Measurements from ENCODE around the gene EEF1AKMT3.

The EEF1AKMT3 gene

DNA sequence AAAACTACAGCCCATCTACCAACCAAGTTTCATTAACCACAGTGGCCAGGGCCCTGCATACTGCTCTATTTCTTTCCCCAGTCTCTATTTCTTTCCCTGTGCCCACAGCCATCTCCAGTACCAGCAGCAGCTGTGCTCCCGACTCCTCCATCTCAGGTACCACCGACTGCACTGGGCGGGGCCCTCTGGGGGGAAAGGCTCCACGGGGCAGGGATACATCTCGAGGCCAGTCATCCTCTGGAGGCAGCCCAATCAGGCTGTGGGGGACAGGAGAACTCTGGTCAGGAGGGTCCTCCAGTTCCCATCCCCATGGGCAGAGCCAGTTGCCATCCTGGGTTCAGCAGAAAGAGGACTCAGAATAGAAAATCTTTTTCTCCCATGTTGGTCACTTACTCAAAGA lies 23.4 kb upstream of the EEF1AKMT3 start:
- DNase-seq (ENCODE audit: insufficient read length, low spot score): no peak
- no peak for FAIRE-seq

DNA sequence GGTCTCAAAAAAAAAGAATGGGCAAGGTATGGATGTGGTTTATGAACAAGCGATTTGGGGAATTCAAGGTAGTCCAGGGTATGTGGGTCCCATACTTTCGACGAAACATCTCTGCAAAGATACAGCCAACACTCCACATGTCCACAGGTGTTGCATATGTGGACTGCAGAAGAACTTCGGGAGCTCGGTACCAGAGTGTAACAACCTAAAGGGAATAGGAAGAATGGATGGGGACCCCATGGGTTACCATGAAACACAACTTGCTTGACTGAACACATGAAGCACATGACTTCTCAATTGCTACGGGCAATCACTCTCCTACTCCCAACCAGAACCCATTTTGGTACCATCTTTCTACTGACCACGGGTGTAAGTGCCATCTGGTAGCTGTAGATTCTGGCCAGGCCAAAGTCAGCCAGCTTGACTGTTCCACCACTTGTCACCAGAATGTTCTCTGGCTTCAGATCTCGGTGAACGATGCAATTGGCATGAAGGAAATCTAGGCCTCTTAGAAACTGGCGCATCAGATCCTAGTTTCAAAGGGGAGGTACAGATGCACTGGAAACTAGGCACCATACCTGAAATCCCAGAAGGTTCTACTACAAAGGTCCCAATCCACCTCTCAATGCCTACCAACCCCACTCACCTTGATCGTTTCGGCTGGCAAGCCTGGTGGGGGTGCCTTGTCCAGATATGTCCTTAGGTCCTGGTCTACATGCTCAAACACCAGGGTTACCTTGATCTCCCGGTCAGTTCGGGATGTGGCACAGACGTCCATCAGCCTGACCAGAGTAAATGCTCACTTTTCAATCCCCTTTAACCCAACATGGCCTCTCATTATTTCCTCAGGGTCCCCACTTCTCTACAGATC lies 21.6 kb upstream of the EEF1AKMT3 start:
- DNase-seq (ENCODE audit: insufficient read length, low spot score): no peak
- FAIRE-seq: no peak

DNA sequence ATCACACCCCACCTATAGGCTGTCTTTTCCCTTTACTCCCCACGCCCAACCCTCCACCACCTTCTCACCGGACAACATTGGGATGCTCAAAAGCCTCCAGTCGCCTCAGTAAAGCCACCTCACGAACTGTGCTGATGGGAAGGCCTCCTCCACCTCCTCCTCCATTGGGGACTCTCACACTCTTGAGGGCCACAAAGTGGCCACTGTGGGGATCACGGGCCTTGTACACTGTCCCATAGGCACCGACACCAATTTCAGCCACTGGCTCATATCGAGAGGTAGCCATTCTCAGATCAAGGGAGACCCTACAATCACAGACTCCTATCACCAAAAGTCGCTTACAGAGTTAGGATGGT lies 21.0 kb upstream of the EEF1AKMT3 start:
- no peak for DNase-seq (ENCODE audit: insufficient read length, low spot score)
- FAIRE-seq: peak; percentile 18

DNA sequence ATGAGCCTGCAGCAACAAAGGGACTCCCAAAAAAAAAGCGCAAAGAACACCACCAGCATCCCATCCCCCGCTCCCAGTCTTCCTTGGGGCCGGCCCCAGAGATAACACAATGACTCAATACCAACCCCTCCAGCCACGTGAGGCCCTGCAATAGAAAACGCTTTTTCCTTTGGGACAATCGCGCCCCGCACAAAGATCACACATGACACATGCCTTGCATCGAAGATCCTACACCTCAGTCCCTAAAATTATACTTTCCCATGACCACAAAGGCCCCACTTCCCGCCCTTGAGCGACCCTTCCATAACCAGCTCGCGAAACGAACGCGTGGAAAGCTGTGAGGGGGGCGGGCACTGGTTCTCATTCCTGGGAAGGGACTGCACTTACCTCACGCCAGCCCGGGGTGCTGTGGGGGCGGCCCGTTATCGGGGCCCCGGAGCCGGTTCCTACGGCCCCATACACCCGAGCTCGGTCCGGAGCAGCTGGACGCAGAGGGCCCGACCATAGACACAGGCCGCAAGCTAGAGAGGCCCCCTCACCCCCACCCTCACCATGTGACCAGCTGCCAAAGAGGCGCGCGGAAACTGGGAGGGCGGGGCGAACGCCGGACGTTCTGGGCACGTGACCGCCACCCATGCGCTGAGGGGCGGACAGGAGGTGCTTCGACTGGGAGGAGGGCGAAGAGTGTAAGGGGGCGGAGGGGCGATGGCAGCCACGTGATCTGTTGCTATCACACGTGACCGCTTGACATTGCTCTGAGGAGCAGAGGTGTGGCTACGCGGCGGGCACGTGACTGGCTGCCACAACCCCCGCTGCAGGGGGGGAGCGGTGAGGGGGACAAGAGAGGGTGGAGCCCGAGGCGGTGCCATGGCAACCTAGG lies 20.4 kb upstream of the EEF1AKMT3 start, which contains the start of gene CDK4:
Gene CDK4 (minus strand): TSS at position 523 of the 880 bp plus-strand sequence. CDS start 593 bp downstream, outside the sequence.
- DNase-seq (ENCODE audit: insufficient read length, low spot score) (peak; percentile 96), FAIRE-seq (peak; percentile 98)

DNA sequence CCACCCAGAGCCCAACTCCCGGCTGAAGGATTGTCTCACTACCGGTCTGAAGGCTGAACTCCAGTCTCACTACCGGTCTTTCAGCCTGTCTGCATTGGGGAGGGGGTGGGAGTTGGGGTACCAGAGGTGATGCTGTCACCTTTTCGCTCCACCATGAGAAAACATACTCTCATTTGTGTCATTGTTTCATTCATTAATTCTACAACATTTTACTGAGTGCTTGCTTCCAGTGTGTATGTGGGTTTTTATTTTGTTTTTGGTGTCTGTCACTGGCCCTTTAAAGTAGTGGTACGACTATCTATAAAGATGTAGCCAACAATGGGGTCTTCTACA lies 19.8 kb upstream of the EEF1AKMT3 start:
- no peak for DNase-seq (ENCODE audit: insufficient read length, low spot score)
- no peak for FAIRE-seq

DNA sequence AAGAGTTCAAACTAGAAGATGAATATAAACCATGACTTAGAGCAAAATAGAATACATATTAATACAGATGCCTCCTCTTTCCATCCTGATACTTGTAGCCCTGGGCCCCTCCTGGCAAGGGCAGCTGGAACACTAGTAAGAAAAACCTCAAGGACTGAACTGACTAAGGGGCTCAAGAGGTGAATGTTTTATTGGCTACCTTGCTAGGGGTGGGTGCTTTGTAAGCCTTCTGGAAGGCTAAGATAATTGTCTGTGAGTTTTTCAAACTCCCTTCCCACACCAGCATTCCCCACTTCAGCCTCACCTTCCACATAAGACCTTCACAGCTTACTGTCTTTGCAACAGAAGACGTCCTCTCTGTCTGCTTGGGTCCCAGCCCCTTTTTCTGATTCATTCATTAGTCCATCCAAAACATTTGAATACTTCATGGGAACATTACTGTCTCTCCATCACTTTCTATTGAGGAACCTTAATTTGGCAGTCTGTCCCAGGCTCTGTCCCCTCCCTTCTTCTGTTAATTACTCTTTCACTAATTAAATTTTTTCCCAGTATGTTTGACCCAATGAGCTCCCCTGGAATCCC lies 18.6 kb upstream of the EEF1AKMT3 start:
- no peak for FAIRE-seq

DNA sequence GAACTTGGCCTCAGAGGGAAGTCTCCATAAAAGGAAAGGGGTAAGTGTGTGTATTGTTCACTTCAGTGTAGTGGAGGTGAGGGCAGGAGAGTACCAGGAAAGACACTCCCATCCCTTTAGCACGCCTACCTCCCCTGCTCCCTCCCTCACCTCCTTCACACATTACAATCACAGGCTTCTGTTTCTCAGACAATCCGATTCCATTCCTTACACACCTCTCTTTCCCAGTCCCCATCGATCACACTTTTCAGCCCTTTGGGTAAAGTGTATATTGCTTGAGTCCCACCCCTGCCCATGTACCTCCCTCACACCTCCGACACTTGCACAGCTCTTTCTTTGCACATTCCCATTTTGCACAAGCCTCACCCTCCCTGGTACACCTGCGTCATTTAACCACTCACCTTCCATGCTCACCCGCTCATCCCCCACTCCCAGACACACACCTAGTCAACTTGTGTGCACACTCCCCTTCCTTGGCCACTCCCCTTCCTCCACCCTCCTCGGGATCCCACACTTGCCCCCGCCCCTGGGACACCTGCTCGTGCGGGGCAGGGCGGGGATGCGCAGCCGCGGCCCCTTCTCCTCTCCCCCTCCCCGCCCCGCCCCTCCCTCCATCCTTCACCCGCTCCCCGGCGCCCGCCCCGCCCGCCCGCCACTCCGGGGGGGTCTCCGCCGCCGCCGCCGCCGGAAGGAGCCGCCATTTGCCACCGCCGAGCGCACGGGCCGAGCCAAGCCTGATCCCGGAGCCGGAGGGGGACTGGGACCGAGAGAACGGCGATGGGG lies 17.8 kb upstream of the EEF1AKMT3 start, which contains the start of gene MARCHF9:
Gene MARCHF9 (plus strand): TSS at position 693 of the 783 bp plus-strand sequence. CDS start 426 bp downstream, outside the sequence.
- FAIRE-seq (no peak), DNase-seq (ENCODE audit: insufficient read length, low spot score) (peak; percentile 82)

More for the DNA sequence above, 18.6 kb upstream of the EEF1AKMT3 start:
- DNase-seq (ENCODE audit: insufficient read length, low spot score): no peak

DNA sequence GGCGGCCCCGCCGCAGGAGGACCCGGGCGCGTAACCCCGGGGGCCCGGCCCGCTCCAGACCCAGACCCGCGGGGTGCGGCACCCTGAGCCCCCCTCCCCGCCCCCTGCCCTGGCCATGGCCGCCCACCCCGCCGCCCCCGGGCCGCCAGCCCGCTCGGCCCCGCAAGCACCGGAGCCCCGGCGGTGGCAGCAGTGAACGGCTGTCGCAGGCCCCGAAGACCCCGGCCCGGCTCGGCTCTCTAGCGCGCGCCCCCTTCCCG lies 17.3 kb upstream of the EEF1AKMT3 start:
- DNase-seq (ENCODE audit: insufficient read length, low spot score) (no peak), FAIRE-seq (no peak)

DNA sequence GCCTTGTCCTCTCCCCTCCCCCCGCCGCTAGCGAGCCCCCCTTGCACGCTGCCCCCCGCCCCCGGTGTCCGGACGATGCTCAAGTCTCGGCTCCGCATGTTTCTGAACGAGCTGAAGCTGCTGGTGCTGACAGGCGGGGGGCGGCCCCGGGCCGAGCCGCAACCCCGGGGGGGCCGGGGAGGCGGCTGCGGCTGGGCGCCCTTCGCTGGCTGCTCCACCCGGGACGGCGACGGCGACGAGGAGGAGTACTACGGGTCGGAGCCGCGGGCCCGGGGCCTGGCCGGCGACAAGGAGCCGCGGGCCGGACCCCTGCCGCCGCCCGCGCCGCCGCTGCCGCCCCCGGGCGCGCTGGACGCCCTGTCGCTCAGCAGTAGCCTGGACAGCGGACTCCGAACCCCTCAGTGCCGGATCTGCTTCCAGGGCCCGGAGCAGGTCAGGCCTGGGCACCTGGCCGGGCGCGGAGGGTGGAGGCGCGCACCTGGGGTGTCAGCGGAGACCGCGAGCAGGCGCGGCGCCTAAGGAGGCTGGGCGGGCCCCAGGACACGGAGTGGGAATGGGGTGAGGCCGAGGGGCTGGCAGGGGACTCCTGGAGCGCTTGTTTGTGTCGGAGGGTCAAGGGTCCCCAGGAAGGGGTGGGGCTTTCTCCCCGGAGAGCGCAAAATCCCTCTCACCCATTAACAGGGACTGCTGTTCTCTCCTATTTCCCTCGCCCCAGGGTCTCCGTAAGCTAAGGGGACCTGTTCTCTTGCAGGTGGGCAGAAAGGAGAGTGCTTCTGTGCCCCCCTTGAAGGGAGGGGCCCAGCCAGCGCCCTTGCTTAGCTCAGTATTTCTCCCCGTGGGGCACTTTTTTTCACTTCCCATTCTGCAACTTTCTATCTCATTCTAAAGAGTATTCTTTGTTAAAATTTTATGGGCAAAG lies 16.7 kb upstream of the EEF1AKMT3 start:
- FAIRE-seq (no peak), DNase-seq (ENCODE audit: insufficient read length, low spot score) (no peak)

DNA sequence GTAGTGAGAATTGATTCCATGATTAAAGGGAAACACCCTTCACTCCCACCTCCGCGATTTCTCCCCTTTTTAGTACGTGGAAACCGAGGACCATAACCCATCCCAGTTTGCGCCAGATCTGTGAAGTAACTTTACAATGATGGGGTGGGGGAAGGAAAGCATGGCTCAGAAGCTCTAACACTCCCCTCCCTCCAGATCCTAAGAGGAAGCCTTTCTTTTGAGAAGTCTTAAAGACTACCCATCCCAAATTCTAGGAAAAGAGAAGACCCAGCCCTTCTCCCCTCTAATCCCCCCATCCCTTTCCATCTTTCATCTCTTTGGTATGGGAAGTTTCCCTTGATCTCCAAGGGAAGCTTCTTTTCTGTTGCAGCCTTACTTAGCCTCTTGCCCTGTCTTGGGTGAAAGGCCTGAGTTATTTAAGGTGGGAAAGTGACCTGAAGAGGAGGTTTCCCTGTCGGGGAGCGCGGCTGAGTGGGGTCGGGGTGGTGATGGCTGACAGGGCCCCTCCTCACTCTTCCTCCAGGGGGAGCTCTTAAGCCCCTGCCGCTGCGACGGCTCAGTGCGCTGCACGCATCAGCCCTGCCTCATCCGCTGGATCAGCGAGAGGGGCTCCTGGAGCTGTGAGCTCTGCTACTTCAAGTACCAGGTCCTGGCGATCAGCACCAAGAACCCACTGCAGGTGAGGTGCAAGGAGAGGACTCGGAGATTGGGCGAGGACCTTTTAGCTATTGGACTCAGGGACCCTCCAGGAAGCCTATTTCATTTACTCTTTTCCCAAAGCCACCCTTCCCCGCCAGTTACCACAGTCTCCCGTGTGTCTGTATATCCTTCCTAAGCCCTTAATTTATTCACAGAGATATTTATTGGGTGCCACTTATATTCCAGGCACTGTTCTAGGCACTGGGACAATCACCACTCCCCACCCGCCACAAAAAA lies 15.7 kb upstream of the EEF1AKMT3 start:
- DNase-seq (ENCODE audit: insufficient read length, low spot score): peak; percentile 85
- FAIRE-seq: peak; percentile 72

DNA sequence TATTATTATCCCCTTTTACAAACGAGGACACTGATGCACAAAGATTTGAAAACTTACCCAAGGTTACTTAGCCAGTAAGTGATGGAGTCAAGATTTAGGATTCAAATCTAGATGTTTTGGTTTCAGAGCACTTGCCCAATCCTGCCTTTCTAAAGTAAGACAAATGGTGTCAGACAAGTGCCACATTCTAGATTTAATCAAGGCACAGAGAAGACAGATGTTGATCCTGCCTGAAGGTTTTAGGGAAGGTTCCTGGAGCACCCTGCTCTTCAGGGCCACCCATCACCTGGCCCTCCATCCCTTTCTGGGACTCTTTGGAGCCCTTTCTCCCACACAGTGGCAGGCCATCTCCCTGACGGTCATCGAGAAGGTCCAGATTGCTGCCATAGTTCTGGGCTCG lies 14.6 kb upstream of the EEF1AKMT3 start:
- FAIRE-seq: no peak
- no peak for DNase-seq (ENCODE audit: insufficient read length, low spot score)

DNA sequence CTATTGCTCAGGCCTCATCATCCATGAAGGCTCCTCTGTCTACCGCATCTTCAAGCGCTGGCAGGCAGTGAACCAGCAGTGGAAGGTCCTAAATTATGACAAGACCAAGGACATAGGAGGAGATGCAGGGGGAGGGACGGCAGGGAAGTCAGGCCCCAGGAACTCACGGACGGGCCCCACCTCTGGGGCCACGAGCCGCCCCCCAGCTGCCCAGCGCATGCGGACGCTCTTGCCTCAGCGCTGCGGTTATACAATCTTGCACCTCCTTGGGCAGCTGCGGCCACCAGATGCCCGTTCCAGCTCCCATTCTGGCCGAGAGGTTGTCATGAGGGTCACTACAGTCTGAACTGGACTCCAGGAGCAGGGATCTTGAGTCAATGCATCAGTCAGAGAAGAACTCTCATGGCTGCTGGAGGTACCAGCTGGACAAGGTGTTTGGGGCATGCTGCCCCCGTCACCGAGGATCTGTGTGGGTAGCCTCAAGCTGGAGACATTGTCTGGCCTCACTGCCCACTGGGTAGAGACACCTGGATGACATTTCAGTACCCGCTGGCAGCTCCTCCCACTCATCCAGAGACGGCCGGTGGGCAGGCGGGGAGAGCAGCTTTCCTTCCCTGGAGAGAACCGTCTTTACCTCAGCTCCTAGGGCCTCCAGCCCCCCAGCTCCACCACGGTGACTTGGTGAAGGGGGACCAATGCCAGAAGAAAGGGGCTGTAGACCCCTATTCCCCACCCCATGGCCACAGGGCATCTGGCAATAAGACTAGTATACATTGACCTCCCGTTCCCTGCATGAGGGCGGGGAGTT lies 13.7 kb upstream of the EEF1AKMT3 start:
- FAIRE-seq (no peak), DNase-seq (ENCODE audit: insufficient read length, low spot score) (no peak)

DNA sequence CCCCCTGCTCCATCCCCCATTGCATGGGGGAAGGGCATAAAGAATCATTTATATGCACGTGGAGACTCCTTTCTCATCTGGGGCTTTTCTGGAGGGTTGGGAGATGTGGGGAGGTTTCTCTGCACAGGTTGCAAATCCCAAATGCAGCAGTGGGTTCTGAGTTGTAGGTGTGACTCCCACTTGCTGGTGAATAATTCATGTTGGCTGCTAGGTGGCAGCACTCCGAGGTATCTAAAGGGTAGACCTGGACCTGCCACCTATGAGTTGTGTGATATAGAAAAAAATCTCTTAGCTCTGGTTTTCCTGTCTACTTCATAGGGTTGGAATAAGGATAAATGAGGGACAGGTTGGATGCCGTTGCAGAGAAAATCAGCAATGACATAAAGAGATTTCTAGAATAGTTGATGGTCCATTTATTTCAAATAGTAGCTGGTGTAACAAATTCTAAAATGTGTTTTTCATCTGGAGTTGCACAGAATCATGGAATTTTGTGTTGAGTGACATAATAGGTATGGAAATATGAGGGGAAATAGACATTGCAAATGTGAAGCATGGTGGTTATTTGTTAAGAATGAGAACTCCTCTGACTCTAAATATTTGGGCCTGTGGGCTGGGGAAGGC lies 12.9 kb upstream of the EEF1AKMT3 start:
- peak; percentile 82 for FAIRE-seq
- no peak for DNase-seq (ENCODE audit: insufficient read length, low spot score)

DNA sequence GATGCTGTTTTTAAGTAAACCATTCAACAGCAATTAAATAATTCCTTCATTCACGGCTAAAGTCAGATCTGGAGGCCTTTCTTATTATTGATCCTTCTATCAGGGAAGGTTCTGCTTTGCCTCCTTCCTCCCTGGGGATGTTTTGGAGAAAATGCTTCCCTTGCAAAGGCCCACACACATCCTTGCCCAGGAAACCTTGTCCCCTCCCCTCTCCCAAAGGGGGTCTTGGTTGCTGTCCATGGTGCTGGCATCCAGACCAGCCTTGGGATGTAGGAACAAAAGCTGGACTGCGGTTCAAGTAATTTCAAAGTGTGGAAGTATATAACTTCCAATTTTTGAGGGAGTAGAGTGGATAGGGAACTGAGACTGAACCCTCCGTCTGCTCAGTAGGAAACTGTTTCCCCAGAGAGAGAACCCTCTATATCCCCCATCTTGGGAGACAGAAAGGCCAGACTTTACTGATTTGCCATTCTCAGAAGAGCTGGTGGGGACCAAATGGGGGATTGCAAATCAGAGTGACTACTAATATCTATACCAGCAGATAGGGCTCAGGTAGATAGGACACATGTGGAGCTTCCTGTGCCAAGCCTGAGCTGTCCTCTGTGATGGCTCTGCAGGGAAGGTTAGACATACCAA lies 11.9 kb upstream of the EEF1AKMT3 start:
- no peak for FAIRE-seq
- DNase-seq (ENCODE audit: insufficient read length, low spot score): no peak

DNA sequence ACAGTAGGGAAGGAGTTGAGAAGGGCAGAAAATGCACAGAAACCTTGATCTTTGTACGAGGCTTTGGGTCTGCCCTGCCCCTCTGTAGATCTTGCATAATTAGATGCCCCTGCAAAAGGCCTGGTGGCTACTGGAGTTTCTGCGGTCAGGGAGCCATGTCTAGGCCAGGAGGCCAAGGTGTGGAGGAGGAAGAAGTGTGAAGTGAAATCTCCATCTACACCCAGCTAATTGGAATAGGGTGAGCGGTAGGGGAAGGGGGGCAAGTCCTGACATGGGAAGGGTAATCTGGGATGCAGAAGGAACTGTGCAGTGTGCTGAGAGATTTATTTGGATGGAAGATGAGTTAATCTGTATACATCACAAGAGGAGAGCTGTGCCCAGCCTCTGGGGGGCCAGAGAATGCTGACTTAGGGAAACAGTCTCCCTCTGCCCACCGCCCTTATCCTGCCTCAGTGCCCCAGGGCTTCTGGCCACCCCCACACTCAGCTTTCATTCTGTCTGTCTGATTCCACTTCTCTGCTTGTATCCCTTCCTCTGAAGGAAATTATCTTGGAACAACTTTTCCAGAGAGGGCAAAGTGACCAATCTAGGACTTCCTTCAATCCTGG lies 10.9 kb upstream of the EEF1AKMT3 start:
- FAIRE-seq (no peak), DNase-seq (ENCODE audit: insufficient read length, low spot score) (no peak)

DNA sequence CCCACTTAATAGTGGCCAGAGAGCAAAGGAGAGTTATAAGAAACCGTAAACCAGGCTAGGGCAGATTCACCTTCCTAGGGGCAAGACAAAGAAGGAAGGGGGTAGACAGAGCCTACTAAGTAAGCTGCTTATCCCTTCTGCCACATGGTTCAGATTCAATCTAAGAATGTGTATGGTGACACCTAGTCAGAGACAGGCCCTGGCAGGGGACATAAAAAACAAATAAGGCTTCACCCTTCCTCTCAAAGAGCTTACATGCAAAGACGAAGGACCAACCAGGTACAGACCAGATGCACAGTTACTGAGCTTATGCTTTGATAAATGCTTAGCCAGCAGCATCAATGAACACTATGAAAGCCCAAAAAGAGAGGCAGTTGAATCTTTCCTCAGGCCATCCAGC lies 10.0 kb upstream of the EEF1AKMT3 start:
- FAIRE-seq (no peak), DNase-seq (ENCODE audit: insufficient read length, low spot score) (no peak)
